ENCODE data around the gene SH2D3C.

Gene SH2D3C

GRCh38 chr9:127770905-127771569, 7.4 kb downstream of the SH2D3C start:
- 2% methylated on average over 41 of the region's 43 CpGs for WGBS
- H3K9ac ChIP-seq (ENCODE audit: low read depth, low read length) = no peak overlapping the region
- no peaks in the 10 kb centered on the region for H3K9me3 ChIP-seq (ENCODE audit: insufficient read depth, low read depth, low read length)
- H3K27ac ChIP-seq (ENCODE audit: low read depth, low read length) = no peak overlapping the region
- peak overlapping the region; percentile 67 for H3K4me3 ChIP-seq (ENCODE audit: low read length)
- H3K27me3 ChIP-seq (ENCODE audit: insufficient read depth, low read length) = no peaks in the 10 kb centered on the region
- no peaks in the 10 kb centered on the region for H3K36me3 ChIP-seq (ENCODE audit: insufficient read depth, low read length)
- H3K4me1 ChIP-seq (ENCODE audit: insufficient read depth, low read length) = peaks cover 9% of the 10 kb centered on the region; the same call in 1 of the 2 replicates

- Histone ChIP-seq H3K27ac (ENCODE audit: low read depth, low read length) (no peak overlapping the region), H3K4me1 (ENCODE audit: insufficient read depth, low read length) (peaks cover 9% of the 10 kb centered on the region; the same call in 1 of the 2 replicates), H3K27me3 (ENCODE audit: insufficient read depth, low read length) (no peaks in the 10 kb centered on the region), H3K4me3 (ENCODE audit: low read length) (peak overlapping the region; percentile 67), H3K36me3 (ENCODE audit: insufficient read depth, low read length) (no peaks in the 10 kb centered on the region), H3K9me3 (ENCODE audit: insufficient read depth, low read depth, low read length) (no peaks in the 10 kb centered on the region), H3K9ac (ENCODE audit: low read depth, low read length) (no peak overlapping the region)
- WGBS = 60% methylated on average over 3 of the region's 3 CpGs
Measured at GRCh38 chr9:127770583-127770904, 7.9 kb downstream of the SH2D3C start.

- Histone ChIP-seq H3K9ac (ENCODE audit: low read depth, low read length) (no peak overlapping the region), H3K36me3 (ENCODE audit: insufficient read depth, low read length) (no peaks in the 10 kb centered on the region), H3K27me3 (ENCODE audit: insufficient read depth, low read length) (no peaks in the 10 kb centered on the region), H3K4me3 (ENCODE audit: low read length) (no peak overlapping the region), H3K4me1 (ENCODE audit: insufficient read depth, low read length) (peaks cover 9% of the 10 kb centered on the region; the same call in 1 of the 2 replicates), H3K9me3 (ENCODE audit: insufficient read depth, low read depth, low read length) (no peaks in the 10 kb centered on the region), H3K27ac (ENCODE audit: low read depth, low read length) (no peak overlapping the region)
- WGBS = 87% methylated on average over 4 of the region's 4 CpGs
Measured at GRCh38 chr9:127769929-127770582, 8.4 kb downstream of the SH2D3C start.

GRCh38 chr9:127769101-127769500, 9.4 kb downstream of the SH2D3C start:
- Histone ChIP-seq H3K9ac (ENCODE audit: low read depth, low read length) (no peak overlapping the region), H3K4me3 (ENCODE audit: low read length) (no peak overlapping the region), H3K9me3 (ENCODE audit: insufficient read depth, low read depth, low read length) (no peaks in the 10 kb centered on the region), H3K27ac (ENCODE audit: low read depth, low read length) (no peak overlapping the region), H3K4me1 (ENCODE audit: insufficient read depth, low read length) (peaks cover 9% of the 10 kb centered on the region; the same call in 1 of the 2 replicates), H3K27me3 (ENCODE audit: insufficient read depth, low read length) (no peaks in the 10 kb centered on the region), H3K36me3 (ENCODE audit: insufficient read depth, low read length) (no peaks in the 10 kb centered on the region)
- WGBS = 95% methylated on average over 5 of the region's 5 CpGs

- H3K9me3 ChIP-seq (ENCODE audit: insufficient read depth, low read depth, low read length) = no peaks in the 10 kb centered on the region
- WGBS = 86% methylated on average over 8 of the region's 8 CpGs
- no peak overlapping the region for H3K9ac ChIP-seq (ENCODE audit: low read depth, low read length)
- no peak overlapping the region for H3K27ac ChIP-seq (ENCODE audit: low read depth, low read length)
- no peaks in the 10 kb centered on the region for H3K36me3 ChIP-seq (ENCODE audit: insufficient read depth, low read length)
- no peaks in the 10 kb centered on the region for H3K27me3 ChIP-seq (ENCODE audit: insufficient read depth, low read length)
- peaks cover 9% of the 10 kb centered on the region; the same call in 1 of the 2 replicates for H3K4me1 ChIP-seq (ENCODE audit: insufficient read depth, low read length)
- no peak overlapping the region for H3K4me3 ChIP-seq (ENCODE audit: low read length)
Measured at GRCh38 chr9:127768698-127769097, 9.8 kb downstream of the SH2D3C start.

GRCh38 chr9:127767909-127768331, 10.5 kb downstream of the SH2D3C start:
- no peaks in the 10 kb centered on the region for H3K9me3 ChIP-seq (ENCODE audit: insufficient read depth, low read depth, low read length)
- H3K27me3 ChIP-seq (ENCODE audit: insufficient read depth, low read length) = no peaks in the 10 kb centered on the region
- no peak overlapping the region for H3K9ac ChIP-seq (ENCODE audit: low read depth, low read length)
- no peak overlapping the region for H3K27ac ChIP-seq (ENCODE audit: low read depth, low read length)
- no peak overlapping the region for H3K4me3 ChIP-seq (ENCODE audit: low read length)
- 61% methylated on average over 12 of the region's 13 CpGs for WGBS
- no peaks in the 10 kb centered on the region for H3K36me3 ChIP-seq (ENCODE audit: insufficient read depth, low read length)
- peaks cover 9% of the 10 kb centered on the region; the same call in 1 of the 2 replicates for H3K4me1 ChIP-seq (ENCODE audit: insufficient read depth, low read length)

GRCh38 chr9:127767410-127767809, 11.1 kb downstream of the SH2D3C start:
- no peak overlapping the region for H3K27ac ChIP-seq (ENCODE audit: low read depth, low read length)

GRCh38 chr9:127765418-127765817, 13.0 kb downstream of the SH2D3C start:
- Histone ChIP-seq H3K4me3 (ENCODE audit: low read length) (no peak overlapping the region), H3K36me3 (ENCODE audit: insufficient read depth, low read length) (no peaks in the 10 kb centered on the region), H3K9me3 (ENCODE audit: insufficient read depth, low read depth, low read length) (no peaks in the 10 kb centered on the region), H3K4me1 (ENCODE audit: insufficient read depth, low read length) (peaks cover 19% of the 10 kb centered on the region), H3K27me3 (ENCODE audit: insufficient read depth, low read length) (no peaks in the 10 kb centered on the region), H3K27ac (ENCODE audit: low read depth, low read length) (no peak overlapping the region), H3K9ac (ENCODE audit: low read depth, low read length) (no peak overlapping the region)
- 81% methylated on average over 1 of the region's 1 CpG for WGBS

More at GRCh38 chr9:127767410-127767809, 11.1 kb downstream of the SH2D3C start:
- WGBS = 91% methylated on average over 3 of the region's 3 CpGs
- Histone ChIP-seq H3K9me3 (ENCODE audit: insufficient read depth, low read depth, low read length) (no peaks in the 10 kb centered on the region), H3K27me3 (ENCODE audit: insufficient read depth, low read length) (no peaks in the 10 kb centered on the region), H3K36me3 (ENCODE audit: insufficient read depth, low read length) (no peaks in the 10 kb centered on the region), H3K4me3 (ENCODE audit: low read length) (no peak overlapping the region), H3K9ac (ENCODE audit: low read depth, low read length) (no peak overlapping the region), H3K4me1 (ENCODE audit: insufficient read depth, low read length) (peaks cover 11% of the 10 kb centered on the region)

- no peak overlapping the region for H3K27ac ChIP-seq (ENCODE audit: low read depth, low read length)
- H3K4me3 ChIP-seq (ENCODE audit: low read length) = no peak overlapping the region
- no peaks in the 10 kb centered on the region for H3K36me3 ChIP-seq (ENCODE audit: insufficient read depth, low read length)
- 57% methylated on average over 7 of the region's 7 CpGs for WGBS
- H3K4me1 ChIP-seq (ENCODE audit: insufficient read depth, low read length) = peaks cover 13% of the 10 kb centered on the region
- no peak overlapping the region for H3K9ac ChIP-seq (ENCODE audit: low read depth, low read length)
- no peaks in the 10 kb centered on the region for H3K9me3 ChIP-seq (ENCODE audit: insufficient read depth, low read depth, low read length)
- no peaks in the 10 kb centered on the region for H3K27me3 ChIP-seq (ENCODE audit: insufficient read depth, low read length)
Measured at GRCh38 chr9:127763918-127764384, 14.5 kb downstream of the SH2D3C start.

- Histone ChIP-seq H3K4me3 (ENCODE audit: low read length) (no peak overlapping the region), H3K27me3 (ENCODE audit: insufficient read depth, low read length) (no peaks in the 10 kb centered on the region), H3K36me3 (ENCODE audit: insufficient read depth, low read length) (no peaks in the 10 kb centered on the region), H3K9ac (ENCODE audit: low read depth, low read length) (no peak overlapping the region), H3K27ac (ENCODE audit: low read depth, low read length) (no peak overlapping the region), H3K4me1 (ENCODE audit: insufficient read depth, low read length) (peaks cover 13% of the 10 kb centered on the region), H3K9me3 (ENCODE audit: insufficient read depth, low read depth, low read length) (no peaks in the 10 kb centered on the region)
- 55% methylated on average over 16 of the region's 16 CpGs for WGBS
Measured at GRCh38 chr9:127762111-127762676, 16.3 kb downstream of the SH2D3C start.

GRCh38 chr9:127761491-127761956, 16.9 kb downstream of the SH2D3C start:
- Histone ChIP-seq H3K4me1 (ENCODE audit: insufficient read depth, low read length) (peaks cover 13% of the 10 kb centered on the region), H3K9me3 (ENCODE audit: insufficient read depth, low read depth, low read length) (no peaks in the 10 kb centered on the region), H3K4me3 (ENCODE audit: low read length) (no peak overlapping the region), H3K27ac (ENCODE audit: low read depth, low read length) (no peak overlapping the region), H3K36me3 (ENCODE audit: insufficient read depth, low read length) (no peaks in the 10 kb centered on the region), H3K9ac (ENCODE audit: low read depth, low read length) (0 out of 2 replicates have a peak overlapping the region, but pooled peaks have one; percentile 12), H3K27me3 (ENCODE audit: insufficient read depth, low read length) (no peaks in the 10 kb centered on the region)
- WGBS = 60% methylated on average over 5 of the region's 5 CpGs
